Neuronal stem cell (in vitro differentiated cells): ENCODE results near the gene TEDC2.

ENCODE experiments used
- DNase-seq: peaks from one replicate; pipeline ENCODE4 v3.0.0-alpha.2; 2013; ENCODE audit warnings: low spot score
- H2AFZ ChIP-seq: one replicate; pipeline ENCODE4 v1.6.1; 2013; ENCODE audit warnings: mild to moderate bottlenecking, low read length, inconsistent platforms
- H2AK5ac ChIP-seq: 2 replicates; pipeline ENCODE4 v1.6.1; 2013; ENCODE audit warnings: low read depth, mild to moderate bottlenecking, inconsistent platforms, low read length, moderate library complexity, mixed read lengths
- H2BK120ac ChIP-seq: 2 replicates; pipeline ENCODE4 v1.6.1; 2013; ENCODE audit warnings: low read depth, mild to moderate bottlenecking, inconsistent platforms, low read length, moderate library complexity, mixed read lengths
- H2BK12ac ChIP-seq: one replicate; pipeline ENCODE4 v1.6.1; 2013; ENCODE audit warnings: low read length, inconsistent platforms
- H2BK15ac ChIP-seq: 2 replicates; pipeline ENCODE4 v1.6.1; 2013; ENCODE audit warnings: mild to moderate bottlenecking, low read length, inconsistent platforms, mixed read lengths
- H2BK5ac ChIP-seq: one replicate; pipeline ENCODE4 v1.6.1; 2013; ENCODE audit warnings: inconsistent platforms, mild to moderate bottlenecking, low read length, moderate library complexity
- H3K14ac ChIP-seq: one replicate; pipeline ENCODE4 v1.6.1; 2013; ENCODE audit warnings: low read length, inconsistent platforms
- H3K18ac ChIP-seq: 2 replicates; pipeline ENCODE4 v1.6.1; 2013; ENCODE audit warnings: low read length, inconsistent platforms
- H3K23ac ChIP-seq: 2 replicates; pipeline ENCODE4 v1.6.1; 2013; ENCODE audit warnings: low read depth, mild to moderate bottlenecking, mixed read lengths, low read length, inconsistent platforms; ENCODE audit not compliant: poor library complexity
- H3K27ac ChIP-seq: replicated peaks from 3 replicates; pipeline ENCODE4 v1.5.1; 2013; ENCODE audit warnings: low read length, inconsistent platforms
- H3K27me3 ChIP-seq, 3 experiments: 2 replicates each; pipeline ENCODE4 v1.6.1; 2013; ENCODE audit warnings: low read length in 3 of 3, mild to moderate bottlenecking in 2 of 3, inconsistent platforms in 1 of 3, low read depth in 1 of 3, mixed read lengths in 1 of 3, moderate library complexity in 1 of 3; ENCODE audit not compliant: control insufficient read depth in 3 of 3, insufficient read depth in 3 of 3
- H3K36me3 ChIP-seq, 2 donors: replicated peaks in 1 of 2; 2 replicates each; pipeline ENCODE4 v1.6.1; 2013; ENCODE audit warnings: low read length in 2 of 2; ENCODE audit not compliant: control insufficient read depth in 2 of 2, insufficient read depth in 2 of 2
- H3K4ac ChIP-seq: 2 replicates; pipeline ENCODE4 v1.6.1; 2013; ENCODE audit warnings: inconsistent platforms, mild to moderate bottlenecking, low read length, moderate library complexity
- H3K4me1 ChIP-seq, 2 donors: 1 replicate in 1 of 2; 2 replicates in 1 of 2; pipeline ENCODE4 v1.6.1; 2013; ENCODE audit warnings: low read length in 2 of 2, low read depth in 1 of 2; ENCODE audit not compliant: control insufficient read depth in 2 of 2, insufficient read depth in 1 of 2
- H3K4me2 ChIP-seq: one replicate; pipeline ENCODE4 v1.6.1; 2013; ENCODE audit warnings: mild to moderate bottlenecking, low read length, inconsistent platforms; ENCODE audit not compliant: insufficient read depth, poor library complexity, severe bottlenecking
- H3K4me3 ChIP-seq, 2 donors: 2 replicates each; pipeline ENCODE4 v1.5.1; 2013; ENCODE audit warnings: low read length in 2 of 2, mild to moderate bottlenecking in 2 of 2, inconsistent platforms in 1 of 2, moderate library complexity in 1 of 2
- H3K79me1 ChIP-seq: one replicate; pipeline ENCODE4 v1.6.1; 2013; ENCODE audit warnings: low read depth, mild to moderate bottlenecking, inconsistent platforms, low read length, moderate library complexity
- H3K9ac ChIP-seq: one replicate; pipeline ENCODE4 v1.6.1; 2013; ENCODE audit warnings: mild to moderate bottlenecking, low read depth, low read length, inconsistent platforms; ENCODE audit not compliant: poor library complexity
- H3K9me3 ChIP-seq, 2 donors: replicated peaks in 1 of 2; 2 replicates each; pipeline versions ENCODE3 to v1.6.1; 2013; ENCODE audit warnings: low read length in 2 of 2, mild to moderate bottlenecking in 2 of 2, inconsistent platforms in 1 of 2, low read depth in 1 of 2, mixed read lengths in 1 of 2, moderate library complexity in 1 of 2; ENCODE audit not compliant: control insufficient read depth in 2 of 2, insufficient read depth in 1 of 2
- H4K8ac ChIP-seq: one replicate; pipeline ENCODE4 v1.6.1; 2013; ENCODE audit warnings: low read depth, mild to moderate bottlenecking, inconsistent platforms, low read length, moderate library complexity
- H4K91ac ChIP-seq: one replicate; pipeline ENCODE4 v1.6.1; 2013; ENCODE audit warnings: low read length, low read depth, mild to moderate bottlenecking, inconsistent platforms; ENCODE audit not compliant: poor library complexity
- WGBS, 2 donors: extraction: QIAGEN DNeasy Blood & Tissue Kit; methylation state at CpG; one replicate each; pipeline ENCODE4 v1.1.7; 2013; ENCODE audit warnings: missing lambda C conversion rate in 2 of 2, mixed read lengths in 1 of 2; ENCODE audit not compliant: insufficient read length in 2 of 2, insufficient replicate concordance in 1 of 2; ENCODE audit errors: extremely low coverage in 2 of 2; 5-methylcytosine and 5-hydroxymethylcytosine counted together

TEDC2 gene

DNA sequence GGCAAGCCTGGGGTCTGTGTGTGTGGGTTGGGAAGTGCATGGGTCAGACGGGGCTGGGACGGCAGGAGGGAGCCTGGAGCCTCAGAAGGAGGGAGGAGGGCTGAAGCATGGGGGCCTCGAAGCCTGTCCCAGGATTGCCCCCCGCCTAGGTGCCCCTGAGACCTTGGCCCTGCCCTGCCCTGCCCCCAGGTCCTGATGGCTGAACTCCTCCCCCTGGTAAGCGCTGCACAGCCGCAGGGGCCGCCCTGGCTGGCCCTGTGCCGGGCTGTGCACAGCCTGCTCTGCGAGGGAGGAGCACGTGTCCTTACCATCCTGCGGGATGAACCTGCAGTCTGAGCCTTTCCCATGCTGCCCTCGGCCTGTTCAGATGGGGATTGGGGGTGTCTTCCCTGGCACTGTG lies 4.4 kb downstream of the TEDC2 start:
- H3K9ac ChIP-seq: no peak overlapping the region
- no peak overlapping the region for H2BK15ac ChIP-seq
- no peak overlapping the region for H3K4me2 ChIP-seq
- no peak overlapping the region for H3K18ac ChIP-seq
- H3K14ac ChIP-seq: no peak overlapping the region
- H3K27me3 ChIP-seq: no peaks in the 10 kb centered on the region
- WGBS, 2 donors: no CpG with 5 or more reads among the region's 12 CpGs
- no peak overlapping the region for H4K8ac ChIP-seq
- DNase-seq: no peak
- no peak overlapping the region for H3K23ac ChIP-seq
- H2AK5ac ChIP-seq: no peak overlapping the region
- H4K91ac ChIP-seq: no peak overlapping the region
- H3K4me1 ChIP-seq: peaks cover 23 to 25% of the 10 kb centered on the region in 2 donors
- no peak overlapping the region for H3K4me3 ChIP-seq
- H2BK120ac ChIP-seq: no peak overlapping the region
- no peak overlapping the region for H3K4ac ChIP-seq
- peaks cover 21 to 34% of the 10 kb centered on the region in 2 donors for H3K36me3 ChIP-seq
- no peak overlapping the region for H2AFZ ChIP-seq
- no peak overlapping the region for H2BK5ac ChIP-seq
- no peak overlapping the region for H3K27ac ChIP-seq
- no peak overlapping the region for H2BK12ac ChIP-seq
- peaks cover 18% of the 10 kb centered on the region for H3K79me1 ChIP-seq
- H3K9me3 ChIP-seq: no peaks in the 10 kb centered on the region

DNA sequence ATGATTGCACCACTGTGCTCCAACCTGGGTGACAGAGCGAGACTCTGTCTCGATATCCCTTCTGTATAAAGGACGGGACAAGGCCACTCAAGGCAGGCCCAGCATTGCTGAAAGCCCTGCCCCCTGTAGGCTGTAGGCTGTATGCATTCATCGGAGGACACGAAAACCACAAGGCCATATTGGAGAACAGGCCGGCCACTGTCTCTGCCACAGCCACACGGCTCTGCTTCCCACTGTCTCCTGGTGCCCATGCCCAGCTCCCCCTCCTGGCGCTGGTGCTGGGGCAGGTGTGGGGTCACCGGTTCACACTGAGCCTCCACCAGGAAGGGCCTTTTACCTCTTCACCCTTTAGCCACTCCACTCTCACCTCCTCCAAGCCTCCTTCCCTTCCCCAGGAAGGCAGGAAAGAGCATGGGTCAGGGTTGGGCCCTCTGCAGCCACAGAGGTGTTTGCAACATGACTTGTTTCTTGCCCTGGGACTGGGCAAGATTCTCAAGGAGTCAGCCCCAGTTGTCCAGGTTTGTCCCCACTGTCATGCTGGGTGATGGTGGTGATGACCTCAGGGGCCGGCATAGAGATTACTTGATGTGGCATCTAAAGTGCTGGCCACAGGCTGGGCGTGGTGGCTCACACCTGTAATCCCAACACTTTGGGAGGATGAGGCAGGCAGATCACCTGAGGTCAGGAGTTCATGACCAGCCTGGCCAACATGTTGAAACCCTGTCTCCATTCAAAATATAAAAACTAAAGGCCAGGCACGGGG lies 5.9 kb downstream of the TEDC2 start:
- peaks cover 20 to 32% of the 10 kb centered on the region in 2 donors for H3K36me3 ChIP-seq
- H3K79me1 ChIP-seq: peaks cover 12% of the 10 kb centered on the region
- no peak overlapping the region for H3K27ac ChIP-seq
- no peak for DNase-seq
- WGBS, 2 donors: no CpG with 5 or more reads among the region's 12 CpGs
- H3K4me3 ChIP-seq: no peak overlapping the region
- H3K14ac ChIP-seq: no peak overlapping the region
- no peak overlapping the region for H3K4me2 ChIP-seq
- H4K8ac ChIP-seq: no peak overlapping the region
- H2BK12ac ChIP-seq: no peak overlapping the region
- H3K4ac ChIP-seq: peak overlapping the region; percentile 66
- H4K91ac ChIP-seq: no peak overlapping the region
- H3K9ac ChIP-seq: no peak overlapping the region
- H2BK120ac ChIP-seq: no peak overlapping the region
- no peaks in the 10 kb centered on the region for H3K9me3 ChIP-seq
- H3K27me3 ChIP-seq: peaks cover 0 to 2% (median 0%) of the 10 kb centered on the region in 3 experiments
- no peak overlapping the region for H3K18ac ChIP-seq
- H3K4me1 ChIP-seq: peaks cover 25 to 33% of the 10 kb centered on the region in 2 donors
- H2BK15ac ChIP-seq: no peak overlapping the region
- no peak overlapping the region for H3K23ac ChIP-seq
- H2BK5ac ChIP-seq: peak overlapping the region; percentile 24
- no peak overlapping the region for H2AK5ac ChIP-seq
- no peak overlapping the region for H2AFZ ChIP-seq

DNA sequence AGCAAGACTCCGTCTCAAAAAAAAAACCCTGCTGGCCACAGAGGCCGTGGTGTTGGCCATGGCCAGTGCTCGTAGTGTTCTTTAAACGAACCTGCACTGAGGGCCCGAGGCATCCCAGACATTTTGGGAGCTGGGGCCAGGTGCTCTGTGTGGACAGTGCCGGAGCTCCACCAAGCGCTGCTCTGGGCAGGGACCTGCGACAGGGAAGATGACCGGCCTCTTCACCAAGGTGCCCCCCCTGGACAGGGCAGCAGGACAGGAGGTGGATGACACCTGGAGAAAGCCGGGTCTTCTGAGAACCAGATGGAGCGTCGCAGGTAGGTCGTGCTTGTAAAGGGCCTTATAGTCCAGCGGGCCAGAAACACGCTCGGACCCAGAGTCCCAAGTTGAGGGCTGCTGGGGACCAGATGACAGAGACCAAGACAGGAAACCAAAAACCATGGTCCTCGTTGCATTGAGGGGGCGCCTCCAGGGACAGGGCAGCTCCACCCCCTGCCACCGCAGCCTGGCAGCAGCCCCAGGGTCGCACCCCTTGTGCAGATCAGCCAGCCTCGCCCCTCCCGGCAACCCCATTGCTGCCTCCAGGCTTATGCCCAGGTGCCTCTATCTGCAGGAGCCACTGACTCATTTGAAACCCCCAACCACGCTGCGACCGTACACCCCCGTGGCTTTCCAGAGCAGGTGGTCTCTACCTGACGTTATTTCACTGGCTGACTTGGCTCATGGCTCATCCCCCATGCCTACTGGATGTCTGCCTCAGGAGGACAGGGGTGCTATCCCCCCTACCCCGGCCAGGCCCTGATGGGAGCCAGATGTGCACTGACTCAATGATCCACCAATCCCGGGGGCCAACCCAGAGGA lies 7.0 kb downstream of the TEDC2 start:
- H3K79me1 ChIP-seq: peaks cover 7% of the 10 kb centered on the region
- H3K36me3 ChIP-seq: peaks cover 10 to 21% of the 10 kb centered on the region in 2 donors
- H2BK120ac ChIP-seq: peak overlapping the region; percentile 41
- H3K4me3 ChIP-seq: no peak overlapping the region
- H3K18ac ChIP-seq: peak overlapping the region; percentile 100
- H3K23ac ChIP-seq: peak overlapping the region; percentile 91
- H3K14ac ChIP-seq: peak overlapping the region; percentile 63
- peak overlapping the region; percentile 76 for H3K4ac ChIP-seq
- no peak overlapping the region for H2AFZ ChIP-seq
- no peak for DNase-seq
- no peak overlapping the region for H2BK5ac ChIP-seq
- peaks cover 26 to 31% of the 10 kb centered on the region in 2 donors for H3K4me1 ChIP-seq
- peak overlapping the region; percentile 43 for H3K27ac ChIP-seq
- H4K91ac ChIP-seq: no peak overlapping the region
- H3K9me3 ChIP-seq: no peaks in the 10 kb centered on the region
- no CpG with 5 or more reads among the region's 29 CpGs for WGBS, 2 donors
- H3K9ac ChIP-seq: no peak overlapping the region
- H3K4me2 ChIP-seq: no peak overlapping the region
- H2BK15ac ChIP-seq: peak overlapping the region; percentile 69
- peak overlapping the region; percentile 96 for H2AK5ac ChIP-seq
- peak overlapping the region; percentile 83 for H4K8ac ChIP-seq
- H3K27me3 ChIP-seq: peaks cover 0 to 2% (median 0%) of the 10 kb centered on the region in 3 experiments
- peak overlapping the region; percentile 73 for H2BK12ac ChIP-seq
